HepG2 (cell line): ENCODE measurements around the gene PCGF6. TPM values are rescaled to one million over a fixed set of nuclear protein-coding genes. Genes with fewer than 3 reads are reported as not detected.
A peak's percentile ranks its signal among the peaks of the same experiment; 100 is the strongest.

ENCODE experiments used
- ASH2L ChIP-seq: fragments of 300-600, 200-600 bp; sonication (generic); IDR thresholded peaks from 2 replicates; pipeline ENCODE4 v1.7.0; 2017; ENCODE audit warnings: low read depth, mild to moderate bottlenecking, moderate library complexity, mixed read lengths, low read length; ENCODE audit not compliant: insufficient read length
- FOXC1 ChIP-seq: sonication (generic); formaldehyde crosslinking; IDR thresholded peaks from 2 replicates; pipeline ENCODE4 v1.8.0; 2022; ENCODE audit warnings: mild to moderate bottlenecking, missing genetic modification reagents, borderline replicate concordance
- HMG20B ChIP-seq: conservative IDR thresholded peaks from 2 replicates; pipeline ENCODE4 v1.6.1; 2016; ENCODE audit warnings: missing genetic modification reagents, missing compliant biosample characterization
- IRF2 ChIP-seq: IDR thresholded peaks from 2 replicates; pipeline ENCODE4 v1.6.1; 2018; ENCODE audit warnings: missing genetic modification reagents, missing compliant biosample characterization
- KDM1A ChIP-seq: IDR thresholded peaks from 2 replicates; pipeline ENCODE4 v1.6.1; 2016; ENCODE audit warnings: missing compliant biosample characterization
- NFYC ChIP-seq: IDR thresholded peaks from 2 replicates; pipeline ENCODE4 v1.6.1; 2016; ENCODE audit warnings: missing genetic modification reagents, missing compliant biosample characterization
- SUZ12 ChIP-seq: fragments of 150-350 bp; IDR thresholded peaks from 2 replicates; pipeline ENCODE4 v1.6.1; 2014; ENCODE audit warnings: low read depth, low read length
- TEAD2 ChIP-seq: sonication (generic); formaldehyde crosslinking; IDR thresholded peaks from 2 replicates; pipeline ENCODE4 v1.9.0; 2021; ENCODE audit warnings: missing genetic modification reagents
- TMF1 ChIP-seq: sonication (generic); formaldehyde crosslinking; IDR thresholded peaks from 2 replicates; pipeline ENCODE4 v1.8.1; 2022; ENCODE audit warnings: low read depth, missing genetic modification reagents
- ZNF224 ChIP-seq: sonication (generic); formaldehyde crosslinking; IDR thresholded peaks from 2 replicates; pipeline ENCODE4 v1.5.0; 2020; ENCODE audit warnings: mild to moderate bottlenecking, missing genetic modification reagents
- ZNF264 ChIP-seq: sonication (generic); formaldehyde crosslinking; IDR thresholded peaks from 2 replicates; pipeline ENCODE4 v1.4.0; 2020; ENCODE audit warnings: missing genetic modification reagents
- ZNF614 ChIP-seq: IDR thresholded peaks from 2 replicates; pipeline ENCODE4 v1.6.1; 2018; ENCODE audit warnings: missing biosample characterization, missing genetic modification reagents, inconsistent platforms, borderline replicate concordance
- ZNF672 ChIP-seq: sonication (generic); formaldehyde crosslinking; IDR thresholded peaks from 2 replicates; pipeline ENCODE4 v1.8.1; 2022; ENCODE audit warnings: missing genetic modification reagents
- ZSCAN20 ChIP-seq: sonication (generic); formaldehyde crosslinking; IDR thresholded peaks from 2 replicates; pipeline ENCODE4 v1.4.0; 2020; ENCODE audit warnings: missing genetic modification reagents, mild to moderate bottlenecking, borderline replicate concordance
- ZSCAN22 ChIP-seq: sonication (generic); formaldehyde crosslinking; IDR thresholded peaks from 2 replicates; pipeline ENCODE4 v1.4.0; 2020; ENCODE audit warnings: mild to moderate bottlenecking, missing genetic modification reagents
- polyA plus RNA-seq, 8 experiments: library from polyadenylated mRNA; depleted of rRNA in 3 of 8; stranded (reverse) in 7 of 8; unstranded in 1 of 8; fragments of >200 nt; fragmentation: Illumina TruSeq in 4 of 8; extraction: Trizol in 4 of 8; gene quantifications; 2 replicates each; pipeline versions ENCODE4 v1.2.1 to v1.2.3, GENCODE V29; 2011 to 2016; ENCODE audit warnings: low read depth in 4 of 8, missing spikeins in 1 of 8, mixed read lengths in 1 of 8; ENCODE audit not compliant: insufficient read depth in 1 of 8
- total RNA-seq, 5 experiments: library from RNA; depleted of rRNA; stranded (reverse); fragments of >200 nt; fragmentation: Illumina TruSeq; extraction: Trizol; gene quantifications; 2 replicates each; pipeline ENCODE4 v1.2.3, GENCODE V29; 2016; ENCODE audit warnings: low read depth in 1 of 5
- TF ChIP-seq, protein P1 (sequence below): sonication (generic); formaldehyde crosslinking; IDR thresholded peaks from 2 replicates; pipeline ENCODE4 v1.5.0; 2020; ENCODE audit warnings: missing genetic modification reagents
- TF ChIP-seq, protein P2 (sequence below): sonication (generic); formaldehyde crosslinking; IDR thresholded peaks from 2 replicates; pipeline ENCODE4 v1.4.0; 2020; ENCODE audit warnings: missing genetic modification reagents
- TF ChIP-seq, protein P3 (sequence below): sonication (generic); formaldehyde crosslinking; IDR thresholded peaks from 2 replicates; pipeline ENCODE4 v1.4.0; 2020; ENCODE audit warnings: missing genetic modification reagents
- TF ChIP-seq, protein P4 (sequence below): sonication (generic); formaldehyde crosslinking; IDR thresholded peaks from 2 replicates; pipeline ENCODE4 v1.4.0; 2020; ENCODE audit warnings: mild to moderate bottlenecking, missing genetic modification reagents
- TF ChIP-seq, protein P5 (sequence below): sonication (generic); formaldehyde crosslinking; IDR thresholded peaks from 2 replicates; pipeline ENCODE4 v1.5.0; 2020; ENCODE audit warnings: missing genetic modification reagents, mild to moderate bottlenecking, borderline replicate concordance
- TF ChIP-seq, protein P6 (sequence below): sonication (generic); formaldehyde crosslinking; conservative IDR thresholded peaks from 2 replicates; pipeline ENCODE4 v1.5.0; 2020; ENCODE audit warnings: missing genetic modification reagents

Gene PCGF6
- total and polyA plus RNA-seq, 2 of the 13 experiments (the other 11 are each of a cell fraction or from before 2014, with no cell fraction given) = 5.2 to 19.4 TPM

DNA sequence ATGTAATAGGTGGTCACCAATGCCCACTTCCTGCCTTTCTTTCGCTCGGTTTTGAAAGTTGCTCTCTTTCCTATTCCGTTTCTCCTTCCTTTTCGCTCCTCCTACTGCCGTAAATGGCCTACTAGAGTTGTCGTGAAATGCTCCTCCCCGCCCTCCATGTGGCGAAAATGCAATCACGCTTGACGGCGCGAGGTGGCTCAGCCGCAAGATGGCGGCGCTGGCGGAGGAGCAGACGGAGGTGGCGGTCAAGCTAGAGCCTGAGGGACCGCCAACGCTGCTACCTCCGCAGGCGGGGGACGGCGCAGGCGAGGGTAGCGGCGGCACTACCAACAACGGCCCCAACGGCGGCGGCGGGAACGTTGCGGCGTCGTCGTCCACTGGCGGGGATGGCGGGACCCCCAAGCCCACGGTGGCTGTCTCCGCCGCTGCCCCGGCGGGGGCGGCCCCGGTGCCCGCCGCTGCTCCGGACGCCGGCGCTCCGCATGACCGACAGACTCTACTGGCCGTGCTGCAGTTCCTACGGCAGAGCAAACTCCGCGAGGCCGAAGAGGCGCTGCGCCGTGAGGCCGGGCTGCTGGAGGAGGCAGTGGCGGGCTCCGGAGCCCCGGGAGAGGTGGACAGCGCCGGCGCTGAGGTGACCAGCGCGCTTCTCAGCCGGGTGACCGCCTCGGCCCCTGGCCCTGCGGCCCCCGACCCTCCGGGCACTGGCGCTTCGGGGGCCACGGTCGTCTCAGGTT lies 17.0 kb upstream of the PCGF6 start, which contains the start of gene TAF5 (continued):
- TF ChIP-seq KDM1A (CRISPR knock-in tag) (no peak), IRF2 (peak; percentile 77), HMG20B (no peak), ZSCAN20 (CRISPR knock-in tag) (peak; percentile 59; the same call in 1 of the 2 replicates), TEAD2 (CRISPR knock-in tag) (no peak), TMF1 (peak; percentile 84), ZSCAN22 (CRISPR knock-in tag) (no peak; the same call in 1 of the 2 replicates), SUZ12 (no peak), NFYC (CRISPR knock-in tag) (peak; percentile 51), ZNF672 (0 out of 2 replicates have a peak, but pooled peaks have one; percentile 37), FOXC1 (CRISPR knock-in tag) (peak; percentile 92), ZNF614 (CRISPR knock-in tag) (peak; percentile 33; the same call in 1 of the 2 replicates), ZNF264 (CRISPR knock-in tag) (no peak), ASH2L (peak; percentile 93), ZNF224 (no peak)
- TF ChIP-seq, protein P1, sequence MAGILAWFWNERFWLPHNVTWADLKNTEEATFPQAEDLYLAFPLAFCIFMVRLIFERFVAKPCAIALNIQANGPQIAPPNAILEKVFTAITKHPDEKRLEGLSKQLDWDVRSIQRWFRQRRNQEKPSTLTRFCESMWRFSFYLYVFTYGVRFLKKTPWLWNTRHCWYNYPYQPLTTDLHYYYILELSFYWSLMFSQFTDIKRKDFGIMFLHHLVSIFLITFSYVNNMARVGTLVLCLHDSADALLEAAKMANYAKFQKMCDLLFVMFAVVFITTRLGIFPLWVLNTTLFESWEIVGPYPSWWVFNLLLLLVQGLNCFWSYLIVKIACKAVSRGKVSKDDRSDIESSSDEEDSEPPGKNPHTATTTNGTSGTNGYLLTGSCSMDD (CRISPR knock-in tag) = no peak
- TF ChIP-seq, protein P2, sequence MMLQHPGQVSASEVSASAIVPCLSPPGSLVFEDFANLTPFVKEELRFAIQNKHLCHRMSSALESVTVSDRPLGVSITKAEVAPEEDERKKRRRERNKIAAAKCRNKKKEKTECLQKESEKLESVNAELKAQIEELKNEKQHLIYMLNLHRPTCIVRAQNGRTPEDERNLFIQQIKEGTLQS (CRISPR knock-in tag) = no peak; the same call in 1 of the 2 replicates
- TF ChIP-seq, protein P3, sequence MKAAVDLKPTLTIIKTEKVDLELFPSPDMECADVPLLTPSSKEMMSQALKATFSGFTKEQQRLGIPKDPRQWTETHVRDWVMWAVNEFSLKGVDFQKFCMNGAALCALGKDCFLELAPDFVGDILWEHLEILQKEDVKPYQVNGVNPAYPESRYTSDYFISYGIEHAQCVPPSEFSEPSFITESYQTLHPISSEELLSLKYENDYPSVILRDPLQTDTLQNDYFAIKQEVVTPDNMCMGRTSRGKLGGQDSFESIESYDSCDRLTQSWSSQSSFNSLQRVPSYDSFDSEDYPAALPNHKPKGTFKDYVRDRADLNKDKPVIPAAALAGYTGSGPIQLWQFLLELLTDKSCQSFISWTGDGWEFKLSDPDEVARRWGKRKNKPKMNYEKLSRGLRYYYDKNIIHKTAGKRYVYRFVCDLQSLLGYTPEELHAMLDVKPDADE (CRISPR knock-in tag) = 0 out of 2 replicates have a peak, but pooled peaks have one; percentile 39
- TF ChIP-seq, protein P4, sequence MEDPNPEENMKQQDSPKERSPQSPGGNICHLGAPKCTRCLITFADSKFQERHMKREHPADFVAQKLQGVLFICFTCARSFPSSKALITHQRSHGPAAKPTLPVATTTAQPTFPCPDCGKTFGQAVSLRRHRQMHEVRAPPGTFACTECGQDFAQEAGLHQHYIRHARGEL (CRISPR knock-in tag) = no peak
- TF ChIP-seq, protein P5, sequence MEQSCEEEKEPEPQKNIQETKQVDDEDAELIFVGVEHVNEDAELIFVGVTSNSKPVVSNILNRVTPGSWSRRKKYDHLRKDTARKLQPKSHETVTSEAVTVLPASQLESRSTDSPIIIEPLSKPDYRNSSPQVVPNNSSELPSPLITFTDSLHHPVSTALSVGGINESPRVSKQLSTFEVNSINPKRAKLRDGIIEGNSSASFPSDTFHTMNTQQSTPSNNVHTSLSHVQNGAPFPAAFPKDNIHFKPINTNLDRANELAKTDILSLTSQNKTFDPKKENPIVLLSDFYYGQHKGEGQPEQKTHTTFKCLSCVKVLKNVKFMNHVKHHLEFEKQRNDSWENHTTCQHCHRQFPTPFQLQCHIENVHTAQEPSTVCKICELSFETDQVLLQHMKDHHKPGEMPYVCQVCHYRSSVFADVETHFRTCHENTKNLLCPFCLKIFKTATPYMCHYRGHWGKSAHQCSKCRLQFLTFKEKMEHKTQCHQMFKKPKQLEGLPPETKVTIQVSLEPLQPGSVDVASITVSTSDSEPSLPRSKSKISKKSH = peak; percentile 10; the same call in 1 of the 2 replicates
- TF ChIP-seq, protein P6, sequence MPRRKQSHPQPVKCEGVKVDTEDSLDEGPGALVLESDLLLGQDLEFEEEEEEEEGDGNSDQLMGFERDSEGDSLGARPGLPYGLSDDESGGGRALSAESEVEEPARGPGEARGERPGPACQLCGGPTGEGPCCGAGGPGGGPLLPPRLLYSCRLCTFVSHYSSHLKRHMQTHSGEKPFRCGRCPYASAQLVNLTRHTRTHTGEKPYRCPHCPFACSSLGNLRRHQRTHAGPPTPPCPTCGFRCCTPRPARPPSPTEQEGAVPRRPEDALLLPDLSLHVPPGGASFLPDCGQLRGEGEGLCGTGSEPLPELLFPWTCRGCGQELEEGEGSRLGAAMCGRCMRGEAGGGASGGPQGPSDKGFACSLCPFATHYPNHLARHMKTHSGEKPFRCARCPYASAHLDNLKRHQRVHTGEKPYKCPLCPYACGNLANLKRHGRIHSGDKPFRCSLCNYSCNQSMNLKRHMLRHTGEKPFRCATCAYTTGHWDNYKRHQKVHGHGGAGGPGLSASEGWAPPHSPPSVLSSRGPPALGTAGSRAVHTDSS (CRISPR knock-in tag) = no peak
